Spleen (tissue), 7 donors: Measurements from ENCODE around the gene TRPT1.

Experiments used
- POLR2A ChIP-seq, 3 donors: fragments of 450-650 bp; IDR thresholded peaks; one replicate each; pipeline ENCODE4 v1.5.1; 2017; ENCODE audit warnings: antibody characterized with exemption in 3 of 3, mild to moderate bottlenecking in 1 of 3
- TF ChIP-seq, protein P1 (sequence below), 11 experiments: fragments of 200-600 bp in 7 of 11; fragments of 450-650 bp in 4 of 11; sonication (generic) in 4 of 11; IDR thresholded peaks in 8 of 11; conservative IDR thresholded peaks in 3 of 11; 1 replicate in 7 of 11; 2 replicates in 4 of 11; pipeline versions ENCODE4 v1.4.0 to v1.8.0; 2016 to 2021; ENCODE audit warnings: antibody characterized with exemption in 11 of 11, inconsistent platforms in 4 of 11, mild to moderate bottlenecking in 1 of 11
- donor health status: DM: no; HTN: no; CAD: no; lungs with moderate emphysema.
- donor health status: DM: no; HTN: no; CAD: no.
- donor health status: DM: no; HTN: no; CAD: no.

GRCh38 chr11:64233913-64234586 is 8.1 kb upstream of the TRPT1 start, which contains the start of gene VEGFB:
- TF ChIP-seq, protein P1, sequence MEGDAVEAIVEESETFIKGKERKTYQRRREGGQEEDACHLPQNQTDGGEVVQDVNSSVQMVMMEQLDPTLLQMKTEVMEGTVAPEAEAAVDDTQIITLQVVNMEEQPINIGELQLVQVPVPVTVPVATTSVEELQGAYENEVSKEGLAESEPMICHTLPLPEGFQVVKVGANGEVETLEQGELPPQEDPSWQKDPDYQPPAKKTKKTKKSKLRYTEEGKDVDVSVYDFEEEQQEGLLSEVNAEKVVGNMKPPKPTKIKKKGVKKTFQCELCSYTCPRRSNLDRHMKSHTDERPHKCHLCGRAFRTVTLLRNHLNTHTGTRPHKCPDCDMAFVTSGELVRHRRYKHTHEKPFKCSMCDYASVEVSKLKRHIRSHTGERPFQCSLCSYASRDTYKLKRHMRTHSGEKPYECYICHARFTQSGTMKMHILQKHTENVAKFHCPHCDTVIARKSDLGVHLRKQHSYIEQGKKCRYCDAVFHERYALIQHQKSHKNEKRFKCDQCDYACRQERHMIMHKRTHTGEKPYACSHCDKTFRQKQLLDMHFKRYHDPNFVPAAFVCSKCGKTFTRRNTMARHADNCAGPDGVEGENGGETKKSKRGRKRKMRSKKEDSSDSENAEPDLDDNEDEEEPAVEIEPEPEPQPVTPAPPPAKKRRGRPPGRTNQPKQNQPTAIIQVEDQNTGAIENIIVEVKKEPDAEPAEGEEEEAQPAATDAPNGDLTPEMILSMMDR (IDR thresholded peaks at IDR 0.05 in 8 of 11, conservative IDR thresholded peaks at IDR 0.05 in 3 of 11), result no peak
- no peak for TF ChIP-seq POLR2A (IDR thresholded peaks at IDR 0.05)
